Measurements from ENCODE around the gene SLC39A2. TPM values are rescaled to one million over a fixed set of nuclear protein-coding genes. Genes with fewer than 3 reads are reported as not detected.

Gene SLC39A2
- total and polyA plus RNA-seq, 2 experiments from 2014 or later = not detected

DNA sequence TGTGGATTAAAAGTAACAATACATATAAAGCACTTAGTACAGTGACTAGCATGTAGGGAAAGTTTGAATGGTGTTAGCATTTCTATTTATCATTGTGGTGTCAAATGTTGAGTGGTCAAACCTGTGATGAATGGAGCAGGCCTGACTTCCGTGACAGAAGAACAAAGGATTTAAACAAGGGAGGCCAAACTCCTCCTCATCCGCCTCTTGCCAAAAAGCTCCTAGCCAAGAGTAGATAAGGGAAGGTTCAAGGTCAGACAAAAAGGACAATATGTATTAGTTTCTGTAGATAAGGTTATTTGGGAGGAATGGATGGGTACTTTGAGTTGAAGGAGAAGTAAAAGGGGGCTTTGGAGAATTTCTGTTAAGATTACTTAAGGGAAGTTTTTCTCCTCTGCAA is 49.5 kb downstream of the SLC39A2 start:
- H2AFZ ChIP-seq = no peak overlapping the region
- H3K27me3 Mint-ChIP-seq (ENCODE audit: insufficient read depth, low read depth, poor library complexity) = peaks cover 2% of the 10 kb centered on the region
- no peaks in the 10 kb centered on the region for H4K20me1 ChIP-seq (replicated peaks; ENCODE audit: insufficient read depth)
- no peak overlapping the region for H3K4me2 ChIP-seq
- no peaks in the 10 kb centered on the region for H3K27me3 ChIP-seq (ENCODE audit: insufficient read depth)
- TF ChIP-seq POLR2AphosphoS5 (IDR thresholded peaks at IDR 0.05; ENCODE audit: low read depth) = no peak
- H3K4me3 Mint-ChIP-seq = no peak overlapping the region
- no peaks in the 10 kb centered on the region; the same call in 2 of the 3 replicates for H3K4me1 Mint-ChIP-seq
- ATAC-seq (no peak), DNase-seq (ENCODE audit: low spot score) (no peak)
- H3K36me3 Mint-ChIP-seq (ENCODE audit: low read depth) = no peaks in the 10 kb centered on the region
- no peaks in the 10 kb centered on the region for H3K79me2 ChIP-seq (replicated peaks; ENCODE audit: insufficient read depth)
- no peak overlapping the region for H3K27ac Mint-ChIP-seq
- H3K36me3 ChIP-seq (ENCODE audit: insufficient read depth) = no peaks in the 10 kb centered on the region
- no peaks in the 10 kb centered on the region for H3K9me3 Mint-ChIP-seq
- no peaks in the 10 kb centered on the region for H3K4me1 ChIP-seq (ENCODE audit: insufficient read depth)
- H3F3A ChIP-seq (replicated peaks; ENCODE audit: low read depth) = no peaks in the 10 kb centered on the region
- H3K9me2 ChIP-seq (ENCODE audit: insufficient read depth) = no peaks in the 10 kb centered on the region; the same call in 1 of the 2 replicates
- no peak overlapping the region for H3K4me3 ChIP-seq
- H3K27ac ChIP-seq (ENCODE audit: low read depth) = no peak overlapping the region

DNA sequence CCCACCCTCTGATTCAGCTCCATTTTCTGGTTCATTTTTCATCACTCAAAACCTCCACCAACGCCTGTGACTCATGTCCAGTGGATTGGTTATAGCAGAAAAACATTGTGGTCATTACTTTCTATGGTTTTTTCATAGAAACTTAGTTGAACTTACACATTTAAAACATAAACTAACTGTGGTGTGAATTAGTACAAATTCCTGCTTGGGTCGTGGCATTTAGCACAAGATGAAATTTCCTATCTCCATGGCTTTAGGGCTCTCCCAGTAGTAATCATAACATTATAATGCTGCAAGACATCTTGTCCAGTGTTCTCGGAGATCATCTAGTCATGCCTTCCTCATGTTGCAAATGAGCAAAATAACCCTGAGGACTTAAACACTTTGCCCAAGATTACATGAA is 50.2 kb downstream of the SLC39A2 start:
- H3K4me3 Mint-ChIP-seq = no peak overlapping the region
- Histone ChIP-seq H3K9me2 (ENCODE audit: insufficient read depth) (no peaks in the 10 kb centered on the region; the same call in 1 of the 2 replicates), H3K36me3 (ENCODE audit: insufficient read depth) (no peaks in the 10 kb centered on the region), H3K4me1 (ENCODE audit: insufficient read depth) (no peaks in the 10 kb centered on the region), H4K20me1 (replicated peaks; ENCODE audit: insufficient read depth) (no peaks in the 10 kb centered on the region), H3F3A (replicated peaks; ENCODE audit: low read depth) (no peaks in the 10 kb centered on the region), H3K4me3 (no peak overlapping the region), H2AFZ (no peak overlapping the region), H3K27ac (ENCODE audit: low read depth) (no peak overlapping the region), H3K27me3 (ENCODE audit: insufficient read depth) (no peaks in the 10 kb centered on the region), H3K79me2 (replicated peaks; ENCODE audit: insufficient read depth) (no peaks in the 10 kb centered on the region), H3K4me2 (no peak overlapping the region)
- no peak for ATAC-seq
- DNase-seq (ENCODE audit: low spot score) = no peak
- peaks cover 2% of the 10 kb centered on the region for H3K27me3 Mint-ChIP-seq (ENCODE audit: insufficient read depth, low read depth, poor library complexity)
- H3K36me3 Mint-ChIP-seq (ENCODE audit: low read depth) = no peaks in the 10 kb centered on the region
- no peaks in the 10 kb centered on the region for H3K9me3 Mint-ChIP-seq
- H3K4me1 Mint-ChIP-seq = peaks cover 3% of the 10 kb centered on the region; the same call in 2 of the 3 replicates
- no peak overlapping the region for H3K27ac Mint-ChIP-seq
- TF ChIP-seq CREB1 (CRISPR knock-in tag; IDR thresholded peaks at IDR 0.05; ENCODE audit: low read depth) = no peak
- TF ChIP-seq, protein P1, sequence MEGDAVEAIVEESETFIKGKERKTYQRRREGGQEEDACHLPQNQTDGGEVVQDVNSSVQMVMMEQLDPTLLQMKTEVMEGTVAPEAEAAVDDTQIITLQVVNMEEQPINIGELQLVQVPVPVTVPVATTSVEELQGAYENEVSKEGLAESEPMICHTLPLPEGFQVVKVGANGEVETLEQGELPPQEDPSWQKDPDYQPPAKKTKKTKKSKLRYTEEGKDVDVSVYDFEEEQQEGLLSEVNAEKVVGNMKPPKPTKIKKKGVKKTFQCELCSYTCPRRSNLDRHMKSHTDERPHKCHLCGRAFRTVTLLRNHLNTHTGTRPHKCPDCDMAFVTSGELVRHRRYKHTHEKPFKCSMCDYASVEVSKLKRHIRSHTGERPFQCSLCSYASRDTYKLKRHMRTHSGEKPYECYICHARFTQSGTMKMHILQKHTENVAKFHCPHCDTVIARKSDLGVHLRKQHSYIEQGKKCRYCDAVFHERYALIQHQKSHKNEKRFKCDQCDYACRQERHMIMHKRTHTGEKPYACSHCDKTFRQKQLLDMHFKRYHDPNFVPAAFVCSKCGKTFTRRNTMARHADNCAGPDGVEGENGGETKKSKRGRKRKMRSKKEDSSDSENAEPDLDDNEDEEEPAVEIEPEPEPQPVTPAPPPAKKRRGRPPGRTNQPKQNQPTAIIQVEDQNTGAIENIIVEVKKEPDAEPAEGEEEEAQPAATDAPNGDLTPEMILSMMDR (conservative IDR thresholded peaks at IDR 0.05; ENCODE audit: low read depth in 2 of 2) = no peak
- TF ChIP-seq ZNF114 (CRISPR knock-in tag; IDR thresholded peaks at IDR 0.05) = no peak
- no peak for TF ChIP-seq STAT1 (IDR thresholded peaks at IDR 0.05; ENCODE audit: unreplicated experiment)
- no peak for TF ChIP-seq EZH2phosphoT487 (IDR thresholded peaks at IDR 0.05; ENCODE audit: unreplicated experiment)
- TF ChIP-seq NANOG (IDR thresholded peaks at IDR 0.05; ENCODE audit: borderline replicate concordance) = no peak
- no peak for TF ChIP-seq ZNF331 (CRISPR knock-in tag; IDR thresholded peaks at IDR 0.05; ENCODE audit: low read depth)
- TF ChIP-seq, protein P2, sequence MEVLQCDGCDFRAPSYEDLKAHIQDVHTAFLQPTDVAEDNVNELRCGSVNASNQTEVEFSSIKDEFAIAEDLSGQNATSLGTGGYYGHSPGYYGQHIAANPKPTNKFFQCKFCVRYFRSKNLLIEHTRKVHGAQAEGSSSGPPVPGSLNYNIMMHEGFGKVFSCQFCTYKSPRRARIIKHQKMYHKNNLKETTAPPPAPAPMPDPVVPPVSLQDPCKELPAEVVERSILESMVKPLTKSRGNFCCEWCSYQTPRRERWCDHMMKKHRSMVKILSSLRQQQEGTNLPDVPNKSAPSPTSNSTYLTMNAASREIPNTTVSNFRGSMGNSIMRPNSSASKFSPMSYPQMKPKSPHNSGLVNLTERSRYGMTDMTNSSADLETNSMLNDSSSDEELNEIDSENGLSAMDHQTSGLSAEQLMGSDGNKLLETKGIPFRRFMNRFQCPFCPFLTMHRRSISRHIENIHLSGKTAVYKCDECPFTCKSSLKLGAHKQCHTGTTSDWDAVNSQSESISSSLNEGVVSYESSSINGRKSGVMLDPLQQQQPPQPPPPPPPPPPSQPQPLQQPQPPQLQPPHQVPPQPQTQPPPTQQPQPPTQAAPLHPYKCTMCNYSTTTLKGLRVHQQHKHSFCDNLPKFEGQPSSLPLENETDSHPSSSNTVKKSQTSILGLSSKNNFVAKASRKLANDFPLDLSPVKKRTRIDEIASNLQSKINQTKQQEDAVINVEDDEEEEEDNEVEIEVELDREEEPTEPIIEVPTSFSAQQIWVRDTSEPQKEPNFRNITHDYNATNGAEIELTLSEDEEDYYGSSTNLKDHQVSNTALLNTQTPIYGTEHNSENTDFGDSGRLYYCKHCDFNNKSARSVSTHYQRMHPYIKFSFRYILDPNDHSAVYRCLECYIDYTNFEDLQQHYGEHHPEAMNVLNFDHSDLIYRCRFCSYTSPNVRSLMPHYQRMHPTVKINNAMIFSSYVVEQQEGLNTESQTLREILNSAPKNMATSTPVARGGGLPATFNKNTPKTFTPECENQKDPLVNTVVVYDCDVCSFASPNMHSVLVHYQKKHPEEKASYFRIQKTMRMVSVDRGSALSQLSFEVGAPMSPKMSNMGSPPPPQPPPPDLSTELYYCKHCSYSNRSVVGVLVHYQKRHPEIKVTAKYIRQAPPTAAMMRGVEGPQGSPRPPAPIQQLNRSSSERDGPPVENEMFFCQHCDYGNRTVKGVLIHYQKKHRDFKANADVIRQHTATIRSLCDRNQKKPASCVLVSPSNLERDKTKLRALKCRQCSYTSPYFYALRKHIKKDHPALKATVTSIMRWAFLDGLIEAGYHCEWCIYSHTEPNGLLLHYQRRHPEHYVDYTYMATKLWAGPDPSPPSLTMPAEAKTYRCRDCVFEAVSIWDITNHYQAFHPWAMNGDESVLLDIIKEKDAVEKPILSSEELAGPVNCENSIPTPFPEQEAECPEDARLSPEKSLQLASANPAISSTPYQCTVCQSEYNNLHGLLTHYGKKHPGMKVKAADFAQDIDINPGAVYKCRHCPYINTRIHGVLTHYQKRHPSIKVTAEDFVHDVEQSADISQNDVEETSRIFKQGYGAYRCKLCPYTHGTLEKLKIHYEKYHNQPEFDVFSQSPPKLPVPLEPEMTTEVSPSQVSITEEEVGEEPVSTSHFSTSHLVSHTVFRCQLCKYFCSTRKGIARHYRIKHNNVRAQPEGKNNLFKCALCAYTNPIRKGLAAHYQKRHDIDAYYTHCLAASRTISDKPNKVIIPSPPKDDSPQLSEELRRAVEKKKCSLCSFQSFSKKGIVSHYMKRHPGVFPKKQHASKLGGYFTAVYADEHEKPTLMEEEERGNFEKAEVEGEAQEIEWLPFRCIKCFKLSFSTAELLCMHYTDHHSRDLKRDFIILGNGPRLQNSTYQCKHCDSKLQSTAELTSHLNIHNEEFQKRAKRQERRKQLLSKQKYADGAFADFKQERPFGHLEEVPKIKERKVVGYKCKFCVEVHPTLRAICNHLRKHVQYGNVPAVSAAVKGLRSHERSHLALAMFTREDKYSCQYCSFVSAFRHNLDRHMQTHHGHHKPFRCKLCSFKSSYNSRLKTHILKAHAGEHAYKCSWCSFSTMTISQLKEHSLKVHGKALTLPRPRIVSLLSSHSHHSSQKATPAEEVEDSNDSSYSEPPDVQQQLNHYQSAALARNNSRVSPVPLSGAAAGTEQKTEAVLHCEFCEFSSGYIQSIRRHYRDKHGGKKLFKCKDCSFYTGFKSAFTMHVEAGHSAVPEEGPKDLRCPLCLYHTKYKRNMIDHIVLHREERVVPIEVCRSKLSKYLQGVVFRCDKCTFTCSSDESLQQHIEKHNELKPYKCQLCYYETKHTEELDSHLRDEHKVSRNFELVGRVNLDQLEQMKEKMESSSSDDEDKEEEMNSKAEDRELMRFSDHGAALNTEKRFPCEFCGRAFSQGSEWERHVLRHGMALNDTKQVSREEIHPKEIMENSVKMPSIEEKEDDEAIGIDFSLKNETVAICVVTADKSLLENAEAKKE (CRISPR knock-in tag; IDR thresholded peaks at IDR 0.05) = no peak
- no peak for TF ChIP-seq JUNB (IDR thresholded peaks at IDR 0.05; ENCODE audit: unreplicated experiment)
- TF ChIP-seq, protein P3, sequence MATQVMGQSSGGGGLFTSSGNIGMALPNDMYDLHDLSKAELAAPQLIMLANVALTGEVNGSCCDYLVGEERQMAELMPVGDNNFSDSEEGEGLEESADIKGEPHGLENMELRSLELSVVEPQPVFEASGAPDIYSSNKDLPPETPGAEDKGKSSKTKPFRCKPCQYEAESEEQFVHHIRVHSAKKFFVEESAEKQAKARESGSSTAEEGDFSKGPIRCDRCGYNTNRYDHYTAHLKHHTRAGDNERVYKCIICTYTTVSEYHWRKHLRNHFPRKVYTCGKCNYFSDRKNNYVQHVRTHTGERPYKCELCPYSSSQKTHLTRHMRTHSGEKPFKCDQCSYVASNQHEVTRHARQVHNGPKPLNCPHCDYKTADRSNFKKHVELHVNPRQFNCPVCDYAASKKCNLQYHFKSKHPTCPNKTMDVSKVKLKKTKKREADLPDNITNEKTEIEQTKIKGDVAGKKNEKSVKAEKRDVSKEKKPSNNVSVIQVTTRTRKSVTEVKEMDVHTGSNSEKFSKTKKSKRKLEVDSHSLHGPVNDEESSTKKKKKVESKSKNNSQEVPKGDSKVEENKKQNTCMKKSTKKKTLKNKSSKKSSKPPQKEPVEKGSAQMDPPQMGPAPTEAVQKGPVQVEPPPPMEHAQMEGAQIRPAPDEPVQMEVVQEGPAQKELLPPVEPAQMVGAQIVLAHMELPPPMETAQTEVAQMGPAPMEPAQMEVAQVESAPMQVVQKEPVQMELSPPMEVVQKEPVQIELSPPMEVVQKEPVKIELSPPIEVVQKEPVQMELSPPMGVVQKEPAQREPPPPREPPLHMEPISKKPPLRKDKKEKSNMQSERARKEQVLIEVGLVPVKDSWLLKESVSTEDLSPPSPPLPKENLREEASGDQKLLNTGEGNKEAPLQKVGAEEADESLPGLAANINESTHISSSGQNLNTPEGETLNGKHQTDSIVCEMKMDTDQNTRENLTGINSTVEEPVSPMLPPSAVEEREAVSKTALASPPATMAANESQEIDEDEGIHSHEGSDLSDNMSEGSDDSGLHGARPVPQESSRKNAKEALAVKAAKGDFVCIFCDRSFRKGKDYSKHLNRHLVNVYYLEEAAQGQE (IDR thresholded peaks at IDR 0.05; ENCODE audit: unreplicated experiment) = no peak
- TF ChIP-seq POLR2AphosphoS5 (IDR thresholded peaks at IDR 0.05; ENCODE audit: low read depth) = no peak
